Measurements from ENCODE around the gene THSD4. TPM values are rescaled to one million over a fixed set of nuclear protein-coding genes. Genes with fewer than 3 reads are reported as not detected.

The THSD4 gene
- total RNA-seq, 1 experiment from 2014 or later, result 0.29 TPM

GRCh38 chr15:71116366-71116765 lies 1.1 kb downstream of the THSD4 start:
- H3K36me3 ChIP-seq (ENCODE audit: control insufficient read depth, insufficient read depth, low read length), result no peaks in the 10 kb centered on the region
- H3K4me1 ChIP-seq, result no peaks in the 10 kb centered on the region; the same call in 1 of the 2 replicates
- intact Hi-C loops (cut with micrococcal nuclease; ENCODE audit: unreplicated experiment), result loop anchor here (10.0 kb wide), 1 partner anchor 688 kb away; no protein-coding TSS in a partner anchor
- H3K36me3 Mint-ChIP-seq (ENCODE audit: insufficient read depth, unreplicated experiment), result no peaks in the 10 kb centered on the region
- TF ChIP-seq CTCF (IDR thresholded peaks at IDR 0.05; ENCODE audit: insufficient read depth in 1 of 2, low read depth in 1 of 2, low read length in 1 of 2, severe bottlenecking in 1 of 2, unreplicated experiment in 1 of 2), result no peak
- no TSS peak for BruUV-seq (replicated peaks)
- peak overlapping the region; percentile 74 for H3K4me3 Mint-ChIP-seq (ENCODE audit: unreplicated experiment)
- peaks cover 1% of the 10 kb centered on the region; the same call in 1 of the 2 replicates for H3K27me3 ChIP-seq (replicated peaks; ENCODE audit: control insufficient read depth, insufficient read depth, low read length)
- DNase-seq, result no peak
- no peaks in the 10 kb centered on the region for H3K9me3 ChIP-seq
- no peak overlapping the region for H3K27ac Mint-ChIP-seq (ENCODE audit: unreplicated experiment)
- no peak overlapping the region for H3K4me3 ChIP-seq (ENCODE audit: low read depth, low read length)
- CTCF ChIA-PET, result interaction anchor here (1.8 kb wide), 1 partner anchor 324 kb away, joined by 8 read pairs; no protein-coding TSS in a partner anchor
- H3K27me3 Mint-ChIP-seq (ENCODE audit: insufficient read depth, unreplicated experiment), result peaks cover 19% of the 10 kb centered on the region
- no peaks in the 10 kb centered on the region for H3K9me3 Mint-ChIP-seq (ENCODE audit: unreplicated experiment)
- POLR2A ChIA-PET, result no interaction called here
- H3K4me1 Mint-ChIP-seq (ENCODE audit: low read depth, unreplicated experiment), result no peaks in the 10 kb centered on the region

GRCh38 chr15:71116942-71117341 lies 1.7 kb downstream of the THSD4 start:
- H3K27me3 ChIP-seq (replicated peaks; ENCODE audit: control insufficient read depth, insufficient read depth, low read length), result peaks cover 1% of the 10 kb centered on the region; the same call in 1 of the 2 replicates
- peaks cover 19% of the 10 kb centered on the region for H3K27me3 Mint-ChIP-seq (ENCODE audit: insufficient read depth, unreplicated experiment)
- H3K4me3 Mint-ChIP-seq (ENCODE audit: unreplicated experiment), result no peak overlapping the region
- H3K9me3 Mint-ChIP-seq (ENCODE audit: unreplicated experiment), result no peaks in the 10 kb centered on the region
- H3K4me1 Mint-ChIP-seq (ENCODE audit: low read depth, unreplicated experiment), result no peaks in the 10 kb centered on the region
- no peaks in the 10 kb centered on the region for H3K9me3 ChIP-seq
- ChIA-PET POLR2A (no interaction called here), CTCF (no interaction called here)
- no peak overlapping the region for H3K4me3 ChIP-seq (ENCODE audit: low read depth, low read length)
- H3K4me1 ChIP-seq, result no peaks in the 10 kb centered on the region; the same call in 1 of the 2 replicates
- no peaks in the 10 kb centered on the region for H3K36me3 Mint-ChIP-seq (ENCODE audit: insufficient read depth, unreplicated experiment)
- intact Hi-C loops (cut with micrococcal nuclease; ENCODE audit: unreplicated experiment), result loop anchor here (10.0 kb wide), 1 partner anchor 688 kb away; no protein-coding TSS in a partner anchor
- H3K36me3 ChIP-seq (ENCODE audit: control insufficient read depth, insufficient read depth, low read length), result no peaks in the 10 kb centered on the region
- TF ChIP-seq CTCF (IDR thresholded peaks at IDR 0.05; ENCODE audit: insufficient read depth in 1 of 2, low read depth in 1 of 2, low read length in 1 of 2, severe bottlenecking in 1 of 2, unreplicated experiment in 1 of 2), result no peak
- no peak for DNase-seq
- BruUV-seq (replicated peaks), result no TSS peak
- H3K27ac Mint-ChIP-seq (ENCODE audit: unreplicated experiment), result no peak overlapping the region

- Mint-ChIP-seq H3K27ac (ENCODE audit: unreplicated experiment) (no peak overlapping the region), H3K9me3 (ENCODE audit: unreplicated experiment) (no peaks in the 10 kb centered on the region), H3K27me3 (ENCODE audit: insufficient read depth, unreplicated experiment) (peaks cover 19% of the 10 kb centered on the region), H3K4me3 (ENCODE audit: unreplicated experiment) (no peak overlapping the region), H3K36me3 (ENCODE audit: insufficient read depth, unreplicated experiment) (no peaks in the 10 kb centered on the region), H3K4me1 (ENCODE audit: low read depth, unreplicated experiment) (no peaks in the 10 kb centered on the region)
- H3K4me3 ChIP-seq (ENCODE audit: low read depth, low read length), result no peak overlapping the region
- no peaks in the 10 kb centered on the region for H3K9me3 ChIP-seq
- peaks cover 1% of the 10 kb centered on the region; the same call in 1 of the 2 replicates for H3K27me3 ChIP-seq (replicated peaks; ENCODE audit: control insufficient read depth, insufficient read depth, low read length)
- ChIA-PET CTCF (no interaction called here), POLR2A (no interaction called here)
- H3K4me1 ChIP-seq, result no peaks in the 10 kb centered on the region; the same call in 1 of the 2 replicates
- DNase-seq, result no peak
- BruUV-seq (replicated peaks), result no TSS peak
- TF ChIP-seq CTCF (IDR thresholded peaks at IDR 0.05; ENCODE audit: insufficient read depth in 1 of 2, low read depth in 1 of 2, low read length in 1 of 2, severe bottlenecking in 1 of 2, unreplicated experiment in 1 of 2), result no peak
- no peaks in the 10 kb centered on the region for H3K36me3 ChIP-seq (ENCODE audit: control insufficient read depth, insufficient read depth, low read length)
- intact Hi-C loops (cut with micrococcal nuclease; ENCODE audit: unreplicated experiment), result loop anchor here (10.0 kb wide), 1 partner anchor 687 kb away; no protein-coding TSS in a partner anchor
Measured at GRCh38 chr15:71117714-71118305, 2.5 kb downstream of the THSD4 start.
